WTC11 (cell line): ENCODE results near the gene FHOD1. TPM values are rescaled to one million over a fixed set of nuclear protein-coding genes. Genes with fewer than 3 reads are reported as not detected.

Experiments used
- FOXJ3 ChIP-seq: sonication (generic); formaldehyde crosslinking; IDR thresholded peaks from 2 replicates; pipeline ENCODE4 v1.9.0; 2021; ENCODE audit warnings: missing genetic modification reagents, mild to moderate bottlenecking, borderline replicate concordance
- GABPB1 ChIP-seq: sonication (generic); formaldehyde crosslinking; IDR thresholded peaks from 2 replicates; pipeline ENCODE4 v1.8.1; 2023; ENCODE audit warnings: mild to moderate bottlenecking, missing genetic modification reagents
- NFATC4 ChIP-seq: fragments of 250-450 bp; sonication (Bioruptor Pico); IDR thresholded peaks from 2 replicates; pipeline ENCODE4 v1.9.0; 2021; ENCODE audit warnings: mild to moderate bottlenecking
- RORB ChIP-seq: fragments of 250-450 bp; sonication (Bioruptor Pico); IDR thresholded peaks from 2 replicates; pipeline ENCODE4 v1.9.0; 2021; ENCODE audit warnings: mild to moderate bottlenecking
- SOX15 ChIP-seq: fragments of 250-450 bp; sonication (Bioruptor Pico); IDR thresholded peaks from 2 replicates; pipeline ENCODE4 v1.9.0; 2021; ENCODE audit warnings: mild to moderate bottlenecking
- SP1 ChIP-seq: sonication (generic); formaldehyde crosslinking; conservative IDR thresholded peaks from 2 replicates; pipeline ENCODE4 v1.8.1; 2022; ENCODE audit warnings: missing genetic modification reagents
- TCF7 ChIP-seq: sonication (generic); formaldehyde crosslinking; IDR thresholded peaks from 2 replicates; pipeline ENCODE4 v1.8.0; 2022; ENCODE audit warnings: mild to moderate bottlenecking, low read depth, missing genetic modification reagents, moderate library complexity
- TP53 ChIP-seq: sonication (generic); formaldehyde crosslinking; IDR thresholded peaks from 2 replicates; pipeline ENCODE4 v1.8.1; 2023; ENCODE audit warnings: mild to moderate bottlenecking, missing genetic modification reagents
- ZBTB21 ChIP-seq: sonication (generic); formaldehyde crosslinking; IDR thresholded peaks from 2 replicates; pipeline ENCODE4 v1.8.1; 2023; ENCODE audit warnings: mild to moderate bottlenecking, missing genetic modification reagents, borderline replicate concordance
- ZNF121 ChIP-seq: sonication (generic); formaldehyde crosslinking; IDR thresholded peaks from 2 replicates; pipeline ENCODE4 v1.8.0; 2023; ENCODE audit warnings: missing genetic modification reagents
- ZNF219 ChIP-seq: sonication (generic); formaldehyde crosslinking; IDR thresholded peaks from 2 replicates; pipeline ENCODE4 v1.8.0; 2023; ENCODE audit warnings: missing genetic modification reagents, mild to moderate bottlenecking, borderline replicate concordance
- ZNF232 ChIP-seq: sonication (generic); formaldehyde crosslinking; IDR thresholded peaks from 2 replicates; pipeline ENCODE4 v1.8.0; 2022; ENCODE audit warnings: mild to moderate bottlenecking, missing genetic modification reagents
- ZNF416 ChIP-seq: fragments of 250-450 bp; sonication (Bioruptor Pico); IDR thresholded peaks from 2 replicates; pipeline ENCODE4 v1.9.0; 2021; ENCODE audit warnings: mild to moderate bottlenecking, inconsistent platforms
- ZNF671 ChIP-seq: fragments of 250-450 bp; sonication (Bioruptor Pico); IDR thresholded peaks from 2 replicates; pipeline ENCODE4 v1.8.0; 2021; ENCODE audit warnings: mild to moderate bottlenecking
- total RNA-seq: library from RNA; stranded (reverse); gene quantifications from 3 replicates; pipeline ENCODE4 v1.2.3, GENCODE V29; 2021
- TF ChIP-seq, protein P1 (sequence below): fragments of 250-450 bp; sonication (Bioruptor Pico); IDR thresholded peaks from 2 replicates; pipeline ENCODE4 v2.1.2; 2022; ENCODE audit warnings: mild to moderate bottlenecking, moderate library complexity
- TF ChIP-seq, protein P2 (sequence below): sonication (generic); formaldehyde crosslinking; IDR thresholded peaks from 2 replicates; pipeline ENCODE4 v1.8.0; 2023; ENCODE audit warnings: mild to moderate bottlenecking, missing genetic modification reagents
- TF ChIP-seq, protein P3 (sequence below): sonication (generic); formaldehyde crosslinking; IDR thresholded peaks from 2 replicates; pipeline ENCODE4 v1.8.1; 2023; ENCODE audit warnings: mild to moderate bottlenecking, missing genetic modification reagents, moderate library complexity
- TF ChIP-seq, protein P4 (sequence below): sonication (generic); formaldehyde crosslinking; IDR thresholded peaks from 2 replicates; pipeline ENCODE4 v1.8.1; 2023; ENCODE audit warnings: mild to moderate bottlenecking, moderate library complexity, missing genetic modification reagents
- TF ChIP-seq, protein P5 (sequence below): sonication (generic); formaldehyde crosslinking; conservative IDR thresholded peaks from 2 replicates; pipeline ENCODE4 v1.8.1; 2023; ENCODE audit warnings: mild to moderate bottlenecking, low read depth, missing genetic modification reagents, moderate library complexity
- TF ChIP-seq, protein P6 (sequence below): sonication (generic); formaldehyde crosslinking; IDR thresholded peaks from 2 replicates; pipeline ENCODE4 v1.8.0; 2022; ENCODE audit warnings: mild to moderate bottlenecking, missing genetic modification reagents
- TF ChIP-seq, protein P7 (sequence below): fragments of 250-450 bp; sonication (Bioruptor Pico); conservative IDR thresholded peaks from 2 replicates; pipeline ENCODE4 v1.9.0; 2021; ENCODE audit warnings: mild to moderate bottlenecking
- TF ChIP-seq, protein P8 (sequence below): sonication (generic); formaldehyde crosslinking; IDR thresholded peaks from 2 replicates; pipeline ENCODE4 v1.8.1; 2022; ENCODE audit warnings: mild to moderate bottlenecking, missing genetic modification reagents, moderate library complexity, borderline replicate concordance
- TF ChIP-seq, protein P9 (sequence below): sonication (generic); formaldehyde crosslinking; conservative IDR thresholded peaks from 2 replicates; pipeline ENCODE4 v1.8.1; 2022; ENCODE audit warnings: mild to moderate bottlenecking, missing genetic modification reagents

Gene FHOD1
- total RNA-seq, 1 experiment from 2014 or later, result 81.3 TPM

DNA sequence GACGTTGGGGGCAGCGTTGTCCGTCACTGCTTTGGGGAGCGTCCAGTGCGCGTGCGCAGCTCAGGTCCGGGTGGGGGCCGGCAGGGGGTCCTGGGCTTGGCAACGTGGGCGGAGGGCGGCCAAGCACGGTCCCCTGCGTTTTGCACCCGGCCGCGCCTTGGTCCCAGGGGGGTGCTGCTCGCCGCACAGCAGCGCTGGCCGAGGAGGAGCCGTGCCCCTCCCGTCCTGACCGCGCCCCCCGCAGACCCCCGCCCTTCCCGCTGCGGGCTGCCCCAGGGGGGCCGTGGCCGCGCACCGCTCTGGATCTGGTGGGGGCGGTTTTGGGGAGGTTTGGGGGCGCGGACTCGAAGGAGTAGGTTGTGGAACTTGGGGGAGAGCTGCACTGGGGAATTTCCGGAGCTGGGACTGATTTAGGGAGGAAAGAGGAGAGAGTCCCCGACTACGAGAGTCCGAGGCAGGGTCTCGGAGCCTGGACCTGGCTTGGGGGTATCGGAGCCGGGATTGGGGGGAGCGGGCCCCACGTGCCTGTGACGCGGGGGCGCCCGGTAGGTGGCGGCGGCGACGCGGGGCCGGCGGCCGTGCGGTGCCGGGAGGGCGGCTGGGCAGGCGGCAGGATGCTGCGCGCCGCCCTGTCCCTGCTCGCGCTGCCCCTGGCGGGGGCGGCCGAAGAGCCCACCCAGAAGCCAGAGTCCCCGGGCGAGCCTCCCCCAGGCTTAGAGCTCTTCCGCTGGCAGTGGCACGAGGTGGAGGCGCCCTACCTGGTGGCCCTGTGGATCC lies 1.3 kb upstream of the FHOD1 start, which contains the start of gene SLC9A5 (continued):
- TF ChIP-seq SP1 (CRISPR knock-in tag), result 0 out of 2 replicates have a peak, but pooled peaks have one; percentile 38
- TF ChIP-seq, protein P1, sequence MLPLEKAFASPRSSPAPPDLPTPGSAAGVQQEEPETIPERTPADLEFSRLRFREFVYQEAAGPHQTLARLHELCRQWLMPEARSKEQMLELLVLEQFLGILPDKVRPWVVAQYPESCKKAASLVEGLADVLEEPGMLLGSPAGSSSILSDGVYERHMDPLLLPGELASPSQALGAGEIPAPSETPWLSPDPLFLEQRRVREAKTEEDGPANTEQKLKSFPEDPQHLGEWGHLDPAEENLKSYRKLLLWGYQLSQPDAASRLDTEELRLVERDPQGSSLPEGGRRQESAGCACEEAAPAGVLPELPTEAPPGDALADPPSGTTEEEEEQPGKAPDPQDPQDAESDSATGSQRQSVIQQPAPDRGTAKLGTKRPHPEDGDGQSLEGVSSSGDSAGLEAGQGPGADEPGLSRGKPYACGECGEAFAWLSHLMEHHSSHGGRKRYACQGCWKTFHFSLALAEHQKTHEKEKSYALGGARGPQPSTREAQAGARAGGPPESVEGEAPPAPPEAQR (CRISPR knock-in tag), result no peak
- no peak for TF ChIP-seq ZNF671 (CRISPR knock-in tag)
- TF ChIP-seq RORB (CRISPR knock-in tag), result no peak
- TF ChIP-seq TCF7 (CRISPR knock-in tag), result no peak
- TF ChIP-seq, protein P2, sequence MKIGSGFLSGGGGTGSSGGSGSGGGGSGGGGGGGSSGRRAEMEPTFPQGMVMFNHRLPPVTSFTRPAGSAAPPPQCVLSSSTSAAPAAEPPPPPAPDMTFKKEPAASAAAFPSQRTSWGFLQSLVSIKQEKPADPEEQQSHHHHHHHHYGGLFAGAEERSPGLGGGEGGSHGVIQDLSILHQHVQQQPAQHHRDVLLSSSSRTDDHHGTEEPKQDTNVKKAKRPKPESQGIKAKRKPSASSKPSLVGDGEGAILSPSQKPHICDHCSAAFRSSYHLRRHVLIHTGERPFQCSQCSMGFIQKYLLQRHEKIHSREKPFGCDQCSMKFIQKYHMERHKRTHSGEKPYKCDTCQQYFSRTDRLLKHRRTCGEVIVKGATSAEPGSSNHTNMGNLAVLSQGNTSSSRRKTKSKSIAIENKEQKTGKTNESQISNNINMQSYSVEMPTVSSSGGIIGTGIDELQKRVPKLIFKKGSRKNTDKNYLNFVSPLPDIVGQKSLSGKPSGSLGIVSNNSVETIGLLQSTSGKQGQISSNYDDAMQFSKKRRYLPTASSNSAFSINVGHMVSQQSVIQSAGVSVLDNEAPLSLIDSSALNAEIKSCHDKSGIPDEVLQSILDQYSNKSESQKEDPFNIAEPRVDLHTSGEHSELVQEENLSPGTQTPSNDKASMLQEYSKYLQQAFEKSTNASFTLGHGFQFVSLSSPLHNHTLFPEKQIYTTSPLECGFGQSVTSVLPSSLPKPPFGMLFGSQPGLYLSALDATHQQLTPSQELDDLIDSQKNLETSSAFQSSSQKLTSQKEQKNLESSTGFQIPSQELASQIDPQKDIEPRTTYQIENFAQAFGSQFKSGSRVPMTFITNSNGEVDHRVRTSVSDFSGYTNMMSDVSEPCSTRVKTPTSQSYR, result no peak
- TF ChIP-seq, protein P3, sequence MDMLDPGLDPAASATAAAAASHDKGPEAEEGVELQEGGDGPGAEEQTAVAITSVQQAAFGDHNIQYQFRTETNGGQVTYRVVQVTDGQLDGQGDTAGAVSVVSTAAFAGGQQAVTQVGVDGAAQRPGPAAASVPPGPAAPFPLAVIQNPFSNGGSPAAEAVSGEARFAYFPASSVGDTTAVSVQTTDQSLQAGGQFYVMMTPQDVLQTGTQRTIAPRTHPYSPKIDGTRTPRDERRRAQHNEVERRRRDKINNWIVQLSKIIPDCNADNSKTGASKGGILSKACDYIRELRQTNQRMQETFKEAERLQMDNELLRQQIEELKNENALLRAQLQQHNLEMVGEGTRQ (CRISPR knock-in tag), result peak; percentile 60
- TF ChIP-seq, protein P4, sequence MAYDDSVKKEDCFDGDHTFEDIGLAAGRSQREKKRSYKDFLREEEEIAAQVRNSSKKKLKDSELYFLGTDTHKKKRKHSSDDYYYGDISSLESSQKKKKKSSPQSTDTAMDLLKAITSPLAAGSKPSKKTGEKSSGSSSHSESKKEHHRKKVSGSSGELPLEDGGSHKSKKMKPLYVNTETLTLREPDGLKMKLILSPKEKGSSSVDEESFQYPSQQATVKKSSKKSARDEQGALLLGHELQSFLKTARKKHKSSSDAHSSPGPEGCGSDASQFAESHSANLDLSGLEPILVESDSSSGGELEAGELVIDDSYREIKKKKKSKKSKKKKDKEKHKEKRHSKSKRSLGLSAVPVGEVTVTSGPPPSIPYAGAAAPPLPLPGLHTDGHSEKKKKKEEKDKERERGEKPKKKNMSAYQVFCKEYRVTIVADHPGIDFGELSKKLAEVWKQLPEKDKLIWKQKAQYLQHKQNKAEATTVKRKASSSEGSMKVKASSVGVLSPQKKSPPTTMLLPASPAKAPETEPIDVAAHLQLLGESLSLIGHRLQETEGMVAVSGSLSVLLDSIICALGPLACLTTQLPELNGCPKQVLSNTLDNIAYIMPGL (CRISPR knock-in tag), result peak; percentile 45; the same call in 1 of the 2 replicates
- TF ChIP-seq SOX15, result no peak
- no peak for TF ChIP-seq NFATC4 (CRISPR knock-in tag)
- TF ChIP-seq, protein P5, sequence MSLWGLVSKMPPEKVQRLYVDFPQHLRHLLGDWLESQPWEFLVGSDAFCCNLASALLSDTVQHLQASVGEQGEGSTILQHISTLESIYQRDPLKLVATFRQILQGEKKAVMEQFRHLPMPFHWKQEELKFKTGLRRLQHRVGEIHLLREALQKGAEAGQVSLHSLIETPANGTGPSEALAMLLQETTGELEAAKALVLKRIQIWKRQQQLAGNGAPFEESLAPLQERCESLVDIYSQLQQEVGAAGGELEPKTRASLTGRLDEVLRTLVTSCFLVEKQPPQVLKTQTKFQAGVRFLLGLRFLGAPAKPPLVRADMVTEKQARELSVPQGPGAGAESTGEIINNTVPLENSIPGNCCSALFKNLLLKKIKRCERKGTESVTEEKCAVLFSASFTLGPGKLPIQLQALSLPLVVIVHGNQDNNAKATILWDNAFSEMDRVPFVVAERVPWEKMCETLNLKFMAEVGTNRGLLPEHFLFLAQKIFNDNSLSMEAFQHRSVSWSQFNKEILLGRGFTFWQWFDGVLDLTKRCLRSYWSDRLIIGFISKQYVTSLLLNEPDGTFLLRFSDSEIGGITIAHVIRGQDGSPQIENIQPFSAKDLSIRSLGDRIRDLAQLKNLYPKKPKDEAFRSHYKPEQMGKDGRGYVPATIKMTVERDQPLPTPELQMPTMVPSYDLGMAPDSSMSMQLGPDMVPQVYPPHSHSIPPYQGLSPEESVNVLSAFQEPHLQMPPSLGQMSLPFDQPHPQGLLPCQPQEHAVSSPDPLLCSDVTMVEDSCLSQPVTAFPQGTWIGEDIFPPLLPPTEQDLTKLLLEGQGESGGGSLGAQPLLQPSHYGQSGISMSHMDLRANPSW (CRISPR knock-in tag), result no peak
- TF ChIP-seq ZNF219 (CRISPR knock-in tag), result no peak
- TF ChIP-seq, protein P6, sequence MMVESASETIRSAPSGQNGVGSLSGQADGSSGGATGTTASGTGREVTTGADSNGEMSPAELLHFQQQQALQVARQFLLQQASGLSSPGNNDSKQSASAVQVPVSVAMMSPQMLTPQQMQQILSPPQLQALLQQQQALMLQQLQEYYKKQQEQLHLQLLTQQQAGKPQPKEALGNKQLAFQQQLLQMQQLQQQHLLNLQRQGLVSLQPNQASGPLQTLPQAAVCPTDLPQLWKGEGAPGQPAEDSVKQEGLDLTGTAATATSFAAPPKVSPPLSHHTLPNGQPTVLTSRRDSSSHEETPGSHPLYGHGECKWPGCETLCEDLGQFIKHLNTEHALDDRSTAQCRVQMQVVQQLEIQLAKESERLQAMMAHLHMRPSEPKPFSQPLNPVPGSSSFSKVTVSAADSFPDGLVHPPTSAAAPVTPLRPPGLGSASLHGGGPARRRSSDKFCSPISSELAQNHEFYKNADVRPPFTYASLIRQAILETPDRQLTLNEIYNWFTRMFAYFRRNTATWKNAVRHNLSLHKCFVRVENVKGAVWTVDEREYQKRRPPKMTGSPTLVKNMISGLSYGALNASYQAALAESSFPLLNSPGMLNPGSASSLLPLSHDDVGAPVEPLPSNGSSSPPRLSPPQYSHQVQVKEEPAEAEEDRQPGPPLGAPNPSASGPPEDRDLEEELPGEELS, result 0 out of 2 replicates have a peak, but pooled peaks have one; percentile 24
- no peak for TF ChIP-seq ZNF121 (CRISPR knock-in tag)
- no peak for TF ChIP-seq GABPB1
- TF ChIP-seq ZNF232 (CRISPR knock-in tag), result peak; percentile 38; the same call in 1 of the 2 replicates
- no peak for TF ChIP-seq ZBTB21 (CRISPR knock-in tag)
- TF ChIP-seq, protein P7, sequence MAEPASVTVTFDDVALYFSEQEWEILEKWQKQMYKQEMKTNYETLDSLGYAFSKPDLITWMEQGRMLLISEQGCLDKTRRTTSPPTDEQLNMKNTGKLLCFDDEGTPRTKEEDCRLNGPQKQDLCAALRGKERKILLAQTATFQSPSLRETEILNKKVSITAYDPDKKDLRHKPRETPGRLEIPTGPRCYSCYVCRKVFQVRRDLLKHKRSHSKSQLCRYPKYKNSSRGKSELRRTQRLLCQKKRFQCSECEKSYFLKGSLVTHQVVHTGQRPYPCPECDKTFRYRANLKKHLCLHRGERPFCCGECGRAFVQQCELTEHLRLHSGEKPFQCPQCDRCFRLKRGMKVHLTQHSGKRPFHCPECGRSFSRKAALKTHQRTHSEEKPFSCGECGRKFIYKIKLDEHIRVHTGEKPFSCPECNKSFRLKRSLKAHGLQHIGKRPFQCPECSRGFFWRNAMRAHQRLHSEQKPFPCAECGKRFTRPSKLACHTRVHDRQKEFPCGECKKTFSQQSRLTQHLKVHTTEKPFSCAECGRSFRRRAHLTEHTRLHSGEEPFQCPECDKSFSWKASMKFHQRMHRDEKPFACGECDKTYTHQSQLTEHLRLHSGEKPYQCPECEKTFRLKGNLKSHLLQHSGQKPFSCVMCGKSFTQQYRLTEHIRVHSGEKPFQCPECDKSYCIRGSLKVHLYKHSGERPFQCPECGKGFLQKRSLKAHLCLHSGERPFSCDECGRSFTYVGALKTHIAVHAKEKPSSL (CRISPR knock-in tag), result no peak
- 0 out of 2 replicates have a peak, but pooled peaks have one; percentile 35 for TF ChIP-seq ZNF416 (CRISPR knock-in tag)
- no peak for TF ChIP-seq TP53 (CRISPR knock-in tag)
- TF ChIP-seq, protein P8, sequence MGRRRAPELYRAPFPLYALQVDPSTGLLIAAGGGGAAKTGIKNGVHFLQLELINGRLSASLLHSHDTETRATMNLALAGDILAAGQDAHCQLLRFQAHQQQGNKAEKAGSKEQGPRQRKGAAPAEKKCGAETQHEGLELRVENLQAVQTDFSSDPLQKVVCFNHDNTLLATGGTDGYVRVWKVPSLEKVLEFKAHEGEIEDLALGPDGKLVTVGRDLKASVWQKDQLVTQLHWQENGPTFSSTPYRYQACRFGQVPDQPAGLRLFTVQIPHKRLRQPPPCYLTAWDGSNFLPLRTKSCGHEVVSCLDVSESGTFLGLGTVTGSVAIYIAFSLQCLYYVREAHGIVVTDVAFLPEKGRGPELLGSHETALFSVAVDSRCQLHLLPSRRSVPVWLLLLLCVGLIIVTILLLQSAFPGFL (CRISPR knock-in tag), result no peak
- TF ChIP-seq, protein P9, sequence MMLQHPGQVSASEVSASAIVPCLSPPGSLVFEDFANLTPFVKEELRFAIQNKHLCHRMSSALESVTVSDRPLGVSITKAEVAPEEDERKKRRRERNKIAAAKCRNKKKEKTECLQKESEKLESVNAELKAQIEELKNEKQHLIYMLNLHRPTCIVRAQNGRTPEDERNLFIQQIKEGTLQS (CRISPR knock-in tag), result no peak
- TF ChIP-seq FOXJ3, result no peak
